HCT116 (cell line): ENCODE results near the gene AKT1. TPM values are rescaled to one million over a fixed set of nuclear protein-coding genes. Genes with fewer than 3 reads are reported as not detected.

Experiments
- ATAC-seq: fragments of 200-7000 bp; cut with Tn5 transposase; 2 replicates; pipeline ENCODE4 v1.9.1; 2020; ENCODE audit warnings: mild to moderate bottlenecking, moderate library complexity
- BruUV-seq: library from RNA; stranded (reverse); fragments of 400-500 nt; replicated peaks from 2 replicates; lab custom pipeline; 2021; lab: Mats Ljungman, UMichigan
- CTCF ChIA-PET: fragments of 300-600 bp; sonication (Branson Sonifier 250); formaldehyde crosslinking; loops from one replicate; lab custom pipeline; 2021; ENCODE audit warnings: antibody characterized with exemption; lab: Charles Lee
- POLR2A ChIA-PET: fragments of 300-600, 350-600 bp; sonication (Branson Sonifier 250); formaldehyde crosslinking; loops from one replicate; lab custom pipeline; 2021; ENCODE audit warnings: antibody characterized with exemption; lab: Charles Lee
- RAD21 ChIA-PET, 2 experiments: fragments of 300-600 bp; sonication (Branson Sonifier 250); formaldehyde crosslinking; loops; one replicate each; lab custom pipeline; 2023; ENCODE audit warnings: low total read pairs in 2 of 2; ENCODE audit not compliant: uncharacterized antibody in 2 of 2, unreplicated experiment in 2 of 2, low non-redundant PET in 1 of 2; lab: Charles Lee
- DNase-seq: peaks from one replicate; pipeline ENCODE4 v3.0.0-alpha.2; 2010; ENCODE audit warnings: low read depth, low spot score
- H2AFZ ChIP-seq: fragments of 200-600 bp; shearing (Covaris generic), sonication (generic); 2 replicates; pipeline ENCODE4 v1.6.1; 2017; ENCODE audit warnings: low read depth, mixed run types, mixed read lengths, antibody characterized with exemption, low read length; ENCODE audit not compliant: poor library complexity, severe bottlenecking
- H3K27ac ChIP-seq: 2 replicates; pipeline ENCODE4 v1.5.1; 2012; ENCODE audit warnings: low read depth, low read length
- H3K27me3 ChIP-seq: fragments of 200-600 bp; sonication (generic); 2 replicates; pipeline ENCODE4 v1.6.1; 2016; ENCODE audit warnings: mixed run types, low read length, mixed read lengths; ENCODE audit not compliant: insufficient read depth
- H3K36me3 ChIP-seq, 2 experiments: fragments of 200-500 bp in 1 of 2; fragments of 200-600 bp in 1 of 2; sonication (Bioruptor generic) in 1 of 2; sonication (generic) in 1 of 2; 2 replicates each; pipeline versions ENCODE4 v1.5.1 to v1.6.1; 2014 to 2016; ENCODE audit warnings: low read length in 2 of 2, inconsistent platforms in 1 of 2, mixed read lengths in 1 of 2, mixed run types in 1 of 2; ENCODE audit not compliant: insufficient read depth in 2 of 2, control insufficient read depth in 1 of 2
- H3K4me1 ChIP-seq, 2 experiments: fragments of 200-600 bp in 1 of 2; sonication (generic) in 1 of 2; 2 replicates each; pipeline versions ENCODE4 v1.5.1 to v1.6.1; 2012 to 2017; ENCODE audit warnings: low read length in 2 of 2, inconsistent platforms in 1 of 2, mild to moderate bottlenecking in 1 of 2, mixed read lengths in 1 of 2, mixed run types in 1 of 2, moderate library complexity in 1 of 2; ENCODE audit not compliant: insufficient read depth in 2 of 2, control insufficient read depth in 1 of 2
- H3K4me2 ChIP-seq: fragments of 200-600 bp; sonication (generic); 2 replicates; pipeline ENCODE4 v1.6.1; 2017; ENCODE audit warnings: mixed run types, low read length, mixed read lengths
- H3K4me3 ChIP-seq, 2 experiments: fragments of 200-600 bp in 1 of 2; sonication (generic) in 1 of 2; replicated peaks in 1 of 2; 2 replicates each; pipeline ENCODE4 v1.5.1; 2011 to 2016; ENCODE audit warnings: low read length in 2 of 2, control low read depth in 1 of 2, low read depth in 1 of 2, mild to moderate bottlenecking in 1 of 2, mixed read lengths in 1 of 2, mixed run types in 1 of 2
- H3K79me2 ChIP-seq: fragments of 200-600 bp; sonication (generic); 2 replicates; pipeline ENCODE4 v1.6.1; 2017; ENCODE audit warnings: mild to moderate bottlenecking, mixed run types, low read length, moderate library complexity, mixed read lengths; ENCODE audit not compliant: insufficient read depth
- H3K9ac ChIP-seq: fragments of 200-600 bp; sonication (generic); 2 replicates; pipeline ENCODE4 v1.6.1; 2016; ENCODE audit warnings: low read length, mixed read lengths
- H3K9me2 ChIP-seq: fragments of 200-600 bp; sonication (generic), shearing (Covaris generic); 2 replicates; pipeline ENCODE4 v1.6.1; 2017; ENCODE audit warnings: mixed run types, mild to moderate bottlenecking, moderate library complexity; ENCODE audit not compliant: insufficient read depth
- H3K9me3 ChIP-seq, 2 experiments: fragments of 200-500 bp in 1 of 2; fragments of 200-600 bp in 1 of 2; sonication (Bioruptor generic) in 1 of 2; sonication (generic) in 1 of 2; 2 replicates each; pipeline ENCODE4 v1.6.1; 2014 to 2017; ENCODE audit warnings: low read length in 2 of 2, mixed read lengths in 2 of 2, inconsistent platforms in 1 of 2, low read depth in 1 of 2, mild to moderate bottlenecking in 1 of 2, mixed run types in 1 of 2, moderate library complexity in 1 of 2; ENCODE audit not compliant: control insufficient read depth in 1 of 2, insufficient read depth in 1 of 2
- H4K20me1 ChIP-seq: fragments of 200-600 bp; sonication (generic), shearing (Covaris generic); 2 replicates; pipeline ENCODE4 v1.6.1; 2017; ENCODE audit warnings: mixed run types, mild to moderate bottlenecking, moderate library complexity; ENCODE audit not compliant: insufficient read depth
- CTCF ChIP-seq, 3 experiments: fragments of 200-600 bp in 1 of 3; sonication (generic) in 1 of 3; IDR thresholded peaks in 2 of 3; conservative IDR thresholded peaks in 1 of 3; 2 replicates each; pipeline ENCODE4 v1.5.1; 2012 to 2017; ENCODE audit warnings: low read depth in 2 of 3, low read length in 2 of 3, antibody characterized with exemption in 1 of 3, borderline replicate concordance in 1 of 3, control low read depth in 1 of 3, mild to moderate bottlenecking in 1 of 3, mixed read lengths in 1 of 3, mixed run types in 1 of 3, moderate library complexity in 1 of 3; ENCODE audit not compliant: insufficient read depth in 1 of 3
- FOSL1 ChIP-seq: IDR thresholded peaks from 2 replicates; pipeline ENCODE4 v1.6.1; 2012; ENCODE audit warnings: low read depth
- JUND ChIP-seq: IDR thresholded peaks from 2 replicates; pipeline ENCODE4 v1.6.1; 2012
- POLR2AphosphoS5 ChIP-seq: IDR thresholded peaks from 2 replicates; pipeline ENCODE4 v1.6.1; 2011; ENCODE audit warnings: mild to moderate bottlenecking, low read depth, low read length, moderate library complexity
- SRF ChIP-seq: IDR thresholded peaks from 2 replicates; pipeline ENCODE4 v1.6.1; 2012; ENCODE audit warnings: low read depth
- intact Hi-C: fragments of 100-400 bp; cut with micrococcal nuclease; formaldehyde crosslinking; loops from 2 replicates; pipeline ENCODE4 v1.10.0; 2022
- total RNA-seq: library from RNA; stranded (reverse); gene quantifications from one replicate; pipeline ENCODE4 v1.2.1, GENCODE V29; 2021; ENCODE audit not compliant: unreplicated experiment

AKT1 gene
- total RNA-seq, 1 experiment from 2014 or later: 152 TPM

GRCh38 chr14:104789752-104790743 lies 5.5 kb downstream of the AKT1 start:
- TF ChIP-seq CTCF (IDR thresholded peaks at IDR 0.05 in 2 of 3, conservative IDR thresholded peaks at IDR 0.05 in 1 of 3; ENCODE audit: borderline replicate concordance in 1 of 3, insufficient read depth in 1 of 3, low read depth in 2 of 3, low read length in 2 of 3) (no peak), JUND (no peak), SRF (no peak), FOSL1 (no peak), POLR2AphosphoS5 (no peak)
- Histone ChIP-seq H4K20me1 (no peaks in the 10 kb centered on the region), H3K9me2 (no peaks in the 10 kb centered on the region), H3K9me3 (no peaks in the 10 kb centered on the region), H3K27me3 (no peaks in the 10 kb centered on the region), H3K9ac (no peak overlapping the region), H2AFZ (no peak overlapping the region), H3K27ac (no peak overlapping the region), H3K79me2 (peaks cover 81% of the 10 kb centered on the region), H3K36me3 (peaks cover 8 to 12% of the 10 kb centered on the region in 2 experiments), H3K4me3 (no peak overlapping the region), H3K4me2 (no peak overlapping the region), H3K4me1 (peaks cover 10 to 18% of the 10 kb centered on the region in 2 experiments)
- CTCF ChIA-PET: no interaction called here
- intact Hi-C loops: no loop called here
- RAD21 ChIA-PET: no interaction called here
- ATAC-seq (no peak), DNase-seq (no peak)
- BruUV-seq: no TSS peak
- POLR2A ChIA-PET: no interaction called here
